GM11168 (cell line): ENCODE measurements around the gene SCN9A.
"Not testable (repeated sequence)": the region's sequence is repeated elsewhere in the genome, so short reads cannot be mapped to it uniquely, and the experiment has no call there.

ENCODE experiments used
- in situ Hi-C: fragments of 300-500 bp; cut with MboI; formaldehyde crosslinking; loops from one replicate; pipeline ENCODE4 v1.12.0; 2022; ENCODE audit warnings: low sequenced_read_pairs; ENCODE audit not compliant: unreplicated experiment

SCN9A gene

DNA sequence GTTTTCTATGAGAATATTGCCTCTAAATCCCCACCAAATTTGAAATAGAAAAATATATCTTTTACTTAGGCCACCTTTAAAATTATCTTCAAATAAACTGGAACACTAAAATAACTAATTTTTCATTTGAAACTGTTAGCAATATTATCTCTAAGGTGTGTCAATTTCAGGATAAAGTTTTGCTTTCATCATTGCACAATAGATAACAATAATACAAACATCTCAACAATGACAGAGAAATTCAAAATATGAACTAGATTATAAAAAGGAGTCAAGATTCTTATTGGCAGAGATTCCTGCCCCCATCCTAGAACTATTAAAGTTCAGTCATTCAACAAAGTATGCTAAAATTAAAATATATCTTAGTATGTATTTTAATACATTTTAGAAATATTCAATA lies 117.9 kb downstream of the SCN9A start:
- in situ Hi-C loops = no loop called here

DNA sequence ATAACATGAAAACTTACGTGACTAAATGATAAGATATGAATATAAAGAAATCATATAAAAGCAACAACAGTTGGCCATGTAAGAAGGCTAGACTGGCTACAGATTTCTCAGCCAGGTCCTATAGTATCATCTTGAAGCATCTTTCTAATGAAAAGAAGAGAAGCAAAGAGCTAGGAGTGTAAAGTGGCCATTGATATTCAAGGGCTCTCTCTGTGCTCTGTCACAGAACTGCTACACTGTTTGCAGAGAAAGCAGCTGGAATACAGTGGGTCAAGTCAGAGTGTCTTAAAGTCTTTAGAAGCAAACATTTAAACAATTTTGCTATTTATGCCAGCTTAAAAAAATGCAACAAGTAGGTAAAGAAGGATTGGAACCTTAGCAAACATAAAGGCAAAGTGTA lies 118.8 kb downstream of the SCN9A start:
- in situ Hi-C loops = no loop called here

- in situ Hi-C loops = no loop called here
Observed at GRCh38 chr2:166249318-166249717, 126.4 kb downstream of the SCN9A start.

DNA sequence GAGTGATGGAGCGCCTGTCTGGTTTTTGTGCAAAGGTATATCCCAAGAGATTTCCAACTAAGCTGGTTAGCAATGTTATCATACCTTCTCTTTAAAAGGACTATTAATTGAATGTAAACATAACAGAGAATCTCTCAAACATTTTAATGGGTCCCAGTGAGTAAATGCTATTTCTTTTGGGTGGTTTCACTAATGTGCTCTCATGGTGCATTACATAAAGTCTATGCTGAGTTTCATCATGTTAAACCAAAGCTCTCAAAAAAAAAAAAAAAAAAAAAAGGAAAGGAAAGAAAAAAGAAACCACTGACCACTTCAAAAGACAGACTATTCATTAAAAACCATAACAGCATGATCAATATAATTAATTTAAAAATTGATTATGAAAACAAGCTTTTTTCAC lies 128.8 kb downstream of the SCN9A start:
- in situ Hi-C loops = no loop called here

- in situ Hi-C loops = no loop called here
Observed at GRCh38 chr2:166242309-166242708, 133.4 kb downstream of the SCN9A start.

GRCh38 chr2:166240387-166241313 lies 135.1 kb downstream of the SCN9A start:
- in situ Hi-C loops = no loop called here

GRCh38 chr2:166239548-166239947 lies 136.2 kb downstream of the SCN9A start:
- in situ Hi-C loops = no loop called here

GRCh38 chr2:166238176-166238575 lies 137.6 kb downstream of the SCN9A start:
- in situ Hi-C loops = no loop called here

- in situ Hi-C loops = no loop called here
Observed at GRCh38 chr2:166234112-166234846, 141.5 kb downstream of the SCN9A start.

DNA sequence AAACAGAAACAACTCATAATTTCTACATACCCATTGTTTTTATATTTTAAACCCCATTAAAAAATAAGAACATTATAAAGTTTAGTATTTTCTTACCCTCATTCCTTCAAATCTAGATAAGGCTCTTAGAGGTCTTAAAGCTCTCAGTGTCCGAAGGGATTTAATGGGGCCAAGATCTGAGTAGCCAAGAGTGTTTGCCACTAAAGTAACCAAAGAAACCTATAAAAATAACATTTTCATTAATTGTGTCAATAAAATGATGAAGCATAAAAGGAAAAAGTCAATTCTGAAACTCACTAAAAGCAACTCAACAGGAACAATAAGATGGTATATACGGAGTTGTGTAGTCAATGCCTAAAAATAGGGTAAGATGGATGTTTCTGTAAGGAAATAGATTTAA lies 142.5 kb downstream of the SCN9A start:
- in situ Hi-C loops = no loop called here

GRCh38 chr2:166230724-166231070 lies 145.0 kb downstream of the SCN9A start:
- in situ Hi-C loops = no loop called here

DNA sequence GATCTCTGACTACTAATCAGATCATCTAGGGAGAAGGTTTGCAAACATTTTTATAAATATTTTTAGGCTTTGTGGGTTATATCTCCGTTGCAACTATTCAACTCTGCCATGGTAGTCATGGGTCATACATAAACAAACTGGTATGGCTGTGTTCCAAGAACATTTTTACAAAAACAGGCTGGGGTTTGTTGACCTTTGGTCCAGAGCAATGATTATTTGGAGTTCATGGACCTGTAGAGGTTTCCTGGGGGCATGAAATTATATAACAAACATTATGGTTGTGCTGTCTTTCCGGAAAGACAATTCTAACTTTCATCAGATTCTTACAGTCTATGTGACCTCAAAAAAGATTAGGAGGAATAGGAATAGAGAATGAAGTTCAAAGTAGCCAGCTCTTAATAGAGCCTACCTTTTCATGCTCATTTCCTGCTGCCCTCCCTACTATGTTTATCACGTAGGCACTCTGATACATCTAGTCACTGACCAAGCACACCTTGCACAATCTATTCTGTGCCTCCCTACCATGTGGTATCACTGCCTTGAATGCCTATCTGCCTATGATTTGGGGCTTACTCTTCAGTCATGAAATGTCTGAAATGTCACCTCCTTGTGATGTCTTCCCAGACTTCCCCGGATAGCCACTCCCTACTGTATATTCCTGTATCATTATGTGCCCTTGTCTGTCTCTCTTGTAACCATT lies 145.6 kb downstream of the SCN9A start:
- in situ Hi-C loops = no loop called here

- in situ Hi-C loops = no loop called here
Observed at GRCh38 chr2:166229678-166230023, 146.1 kb downstream of the SCN9A start.

DNA sequence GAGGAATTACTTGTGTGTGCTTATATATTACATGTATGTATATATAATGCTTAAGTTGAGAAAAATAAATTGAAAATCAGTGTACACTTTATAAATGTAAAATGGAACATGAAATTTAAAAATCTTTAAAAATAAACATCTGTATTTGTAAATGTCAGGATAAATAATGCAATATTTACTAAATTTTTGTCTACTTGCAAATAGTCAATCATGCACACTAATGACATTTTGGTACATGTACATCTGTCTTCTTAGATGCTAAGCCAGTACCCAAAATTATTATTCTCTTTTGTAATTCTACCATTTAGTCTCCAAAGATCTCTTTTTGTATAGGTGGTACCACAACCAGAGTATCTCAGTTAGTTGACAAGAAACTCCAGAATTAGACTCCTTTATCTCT lies 151.5 kb downstream of the SCN9A start:
- in situ Hi-C loops = no loop called here

GRCh38 chr2:166223298-166223697 lies 152.4 kb downstream of the SCN9A start:
- in situ Hi-C loops = no loop called here

GRCh38 chr2:166211079-166211478 lies 164.7 kb downstream of the SCN9A start:
- in situ Hi-C loops = no loop called here

DNA sequence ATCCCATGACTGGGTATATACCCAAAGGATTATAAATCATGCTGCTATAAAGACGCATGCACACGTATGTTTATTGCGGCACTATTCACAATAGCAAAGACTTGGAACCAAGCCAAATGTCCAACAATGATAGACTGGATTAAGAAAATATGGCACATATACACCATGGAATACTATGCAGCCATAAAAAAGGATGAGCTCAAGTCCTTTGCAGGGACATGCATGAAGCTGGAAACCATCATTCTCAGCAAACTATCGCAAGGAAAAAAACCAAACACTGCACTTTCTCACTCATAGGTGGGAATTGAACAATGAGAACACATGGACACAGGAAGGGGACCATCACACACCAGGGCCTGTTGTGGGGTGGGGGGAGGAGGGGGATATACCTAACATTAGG lies 165.8 kb downstream of the SCN9A start:
- in situ Hi-C loops = not testable (repeated sequence)

DNA sequence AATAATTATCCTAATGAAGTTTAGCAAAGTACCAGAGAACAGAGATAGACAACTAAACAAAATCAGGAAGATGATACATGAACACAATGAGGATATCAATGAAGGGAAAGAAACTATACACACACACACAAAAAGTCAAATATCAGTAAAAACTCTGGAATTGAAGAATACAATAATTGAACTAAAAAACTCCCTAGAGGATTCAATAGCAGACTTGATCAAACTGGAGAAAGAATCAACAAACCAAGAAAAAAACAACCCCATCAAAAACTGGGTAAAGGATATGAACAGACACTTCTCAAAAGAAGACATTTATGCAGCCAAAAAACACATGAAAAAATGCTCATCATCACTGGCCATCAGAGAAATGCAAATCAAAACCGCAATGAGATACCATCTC lies 166.4 kb downstream of the SCN9A start:
- in situ Hi-C loops = not testable (repeated sequence)

DNA sequence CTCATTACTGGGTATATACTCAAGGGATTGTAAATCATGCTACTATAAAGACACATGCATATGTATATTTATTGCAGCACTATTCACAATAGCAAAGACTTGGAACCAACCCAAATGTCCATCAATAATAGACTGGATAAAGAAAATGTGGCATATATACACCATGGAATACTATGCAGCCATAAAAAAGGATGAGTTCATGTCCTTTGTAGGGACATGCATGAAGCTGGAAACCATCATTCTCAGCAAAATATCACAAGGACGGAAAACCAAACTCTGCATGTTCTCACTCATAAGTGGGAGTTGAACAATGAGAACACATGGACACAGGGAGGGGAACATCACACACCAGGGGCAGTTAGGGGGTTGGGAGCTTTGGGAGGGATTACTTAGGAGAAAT lies 169.6 kb downstream of the SCN9A start:
- in situ Hi-C loops = not testable (repeated sequence)

GRCh38 chr2:166202778-166203177 lies 173.0 kb downstream of the SCN9A start:
- in situ Hi-C loops = no loop called here

DNA sequence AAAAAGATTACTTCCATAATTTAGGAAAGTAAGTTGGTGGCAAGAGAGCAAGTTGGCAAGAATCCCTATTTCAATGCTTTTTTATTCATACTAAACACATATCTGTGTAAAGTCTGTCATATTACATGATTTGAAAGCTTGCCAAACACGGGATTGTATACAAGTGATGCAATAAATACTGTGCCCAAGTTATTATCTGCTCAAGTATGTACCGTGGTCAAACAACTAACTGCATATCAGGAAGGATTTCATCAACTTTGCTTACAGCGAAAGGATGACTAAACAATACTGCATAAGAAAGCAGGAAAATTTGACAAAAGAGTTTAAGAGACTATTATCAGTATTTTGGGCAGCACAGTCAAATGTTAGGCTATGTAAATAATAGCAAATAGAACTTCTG lies 178.3 kb downstream of the SCN9A start:
- in situ Hi-C loops = no loop called here
